ENCODE results near the gene LOXHD1.

LOXHD1 gene

DNA sequence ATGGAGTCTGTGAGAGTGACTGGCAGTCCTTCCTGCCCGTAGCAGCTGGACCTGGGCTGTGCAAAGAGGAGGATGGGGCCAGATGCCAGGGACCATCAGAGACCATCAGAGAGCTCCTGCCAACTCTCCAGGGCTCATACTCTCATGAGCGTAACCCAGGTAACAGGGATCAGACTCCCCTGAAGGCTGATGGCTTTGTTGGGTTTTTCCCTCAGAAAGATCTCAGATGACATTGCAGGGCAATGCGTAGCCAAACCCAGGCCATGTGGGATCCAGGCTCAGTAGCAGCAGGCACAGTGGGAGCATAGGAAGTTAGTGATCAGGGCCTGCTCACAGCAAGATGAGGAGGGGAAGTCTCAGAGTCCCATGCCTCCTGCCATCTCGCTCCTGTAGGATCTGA, 218.0 kb downstream of the LOXHD1 start:
- no peak for DNase-seq

DNA sequence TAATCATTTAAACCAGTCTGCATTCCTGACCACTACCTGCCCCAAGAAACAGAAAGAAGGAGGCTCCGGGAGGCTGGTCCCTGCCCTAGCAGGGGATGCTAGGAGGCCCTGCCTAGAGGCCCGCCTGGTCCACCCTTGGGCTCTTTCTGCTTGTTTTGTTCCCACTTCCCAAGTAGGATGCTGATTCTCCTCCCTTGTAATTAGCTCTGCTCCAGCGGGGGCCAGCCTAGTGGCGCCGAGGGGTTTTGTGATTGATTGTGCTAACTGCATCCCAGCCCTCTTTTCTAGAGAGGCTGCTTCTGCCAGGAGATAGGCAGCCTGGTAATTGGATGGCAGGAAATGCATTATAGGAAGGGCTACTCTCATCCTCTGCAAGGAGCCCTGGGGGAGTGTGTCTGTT, 220.0 kb downstream of the LOXHD1 start:
- no peak for DNase-seq

DNA sequence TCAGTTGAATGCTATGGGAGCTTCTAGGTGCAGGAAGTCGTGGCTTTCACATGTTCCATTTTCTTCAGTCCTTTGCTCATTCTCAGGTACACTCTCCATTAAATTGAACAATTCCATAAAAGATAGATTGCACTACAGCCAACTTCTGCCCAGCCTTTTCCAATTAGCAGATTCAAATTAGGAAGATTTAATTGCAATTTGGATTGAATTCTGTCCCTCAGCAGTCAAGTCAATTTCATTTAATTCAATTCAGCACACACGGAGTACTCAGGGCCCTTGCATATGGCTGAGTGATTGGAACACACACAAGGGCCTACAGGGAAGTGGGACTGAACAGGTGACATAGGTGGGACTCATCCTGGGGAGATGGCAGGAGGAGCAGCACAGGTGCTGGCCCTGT, 220.4 kb downstream of the LOXHD1 start:
- DNase-seq, result no peak

DNA sequence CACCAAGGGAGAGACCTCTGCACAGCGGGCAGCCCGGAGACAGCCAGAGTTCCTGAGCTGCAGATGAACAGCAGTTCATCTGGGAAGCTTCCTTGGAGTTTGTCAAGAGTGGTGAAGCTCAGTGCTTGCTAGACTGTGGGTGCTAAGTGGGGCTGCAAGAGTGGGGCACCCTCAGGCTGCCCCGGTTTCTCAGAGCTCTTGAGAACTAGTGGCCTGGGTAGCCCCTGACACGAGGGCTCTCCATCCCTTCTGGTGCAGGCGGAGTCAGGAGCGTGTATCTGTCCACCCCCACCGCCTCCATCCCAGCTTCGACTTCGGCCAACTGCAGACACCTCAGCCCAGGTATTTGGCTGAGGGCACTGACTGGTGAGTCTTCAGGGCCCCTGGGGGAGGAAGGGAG, 222.0 kb downstream of the LOXHD1 start:
- DNase-seq, result no peak

DNA sequence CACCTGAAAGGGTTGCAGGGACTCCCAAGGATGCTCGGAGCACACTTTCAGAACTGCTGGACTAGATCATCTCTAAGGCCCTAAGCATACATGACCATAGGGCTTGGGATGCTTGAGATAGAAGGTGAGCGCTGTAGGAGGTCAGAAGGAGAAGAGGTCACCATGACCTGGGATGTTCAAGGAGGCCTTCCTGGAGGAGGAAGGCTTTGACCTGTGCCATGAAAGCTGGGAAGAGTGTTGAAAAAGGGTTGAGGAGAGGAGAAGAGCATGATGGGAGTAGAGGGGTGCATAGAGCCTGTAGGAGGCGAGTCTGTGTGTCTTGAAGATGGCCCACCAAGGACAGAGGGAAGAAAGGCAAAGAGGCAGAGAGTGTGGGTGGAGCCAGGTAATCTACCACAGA, 222.4 kb downstream of the LOXHD1 start:
- DNase-seq, result no peak

DNA sequence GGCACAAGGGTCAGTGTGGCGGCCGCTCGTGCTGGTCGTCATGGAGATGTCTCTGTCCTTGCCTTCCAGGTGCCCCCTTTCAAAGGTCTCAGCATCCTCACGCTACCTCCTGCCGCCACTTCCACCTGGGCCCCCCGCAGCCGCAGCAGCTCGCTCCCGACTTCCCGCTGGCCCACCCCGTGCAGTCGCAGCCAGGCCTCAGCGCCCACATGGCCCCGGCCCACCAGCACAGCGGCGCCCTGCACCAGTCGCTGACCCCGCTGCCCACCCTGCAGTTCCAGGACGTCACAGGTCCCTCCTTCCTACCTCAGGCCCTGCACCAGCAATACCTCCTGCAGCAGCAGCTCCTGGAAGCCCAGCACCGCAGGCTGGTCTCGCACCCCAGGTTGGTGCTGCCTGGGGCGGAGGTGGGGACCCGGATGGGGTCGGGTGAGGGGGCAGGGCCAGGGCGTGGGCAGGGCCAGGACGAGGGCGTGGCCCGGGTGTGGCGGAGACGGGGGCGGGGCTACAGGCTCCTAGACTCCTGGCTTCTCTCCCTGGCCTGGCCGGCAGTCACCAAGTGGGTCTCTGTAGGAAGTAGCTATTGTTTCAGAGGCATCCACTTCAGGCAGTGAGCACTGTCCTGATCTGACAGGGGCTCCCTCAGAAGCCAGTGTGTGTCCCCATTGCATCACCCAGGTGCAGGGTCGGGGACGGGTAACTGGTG, 223.7 kb downstream of the LOXHD1 start:
- no peak for DNase-seq

DNA sequence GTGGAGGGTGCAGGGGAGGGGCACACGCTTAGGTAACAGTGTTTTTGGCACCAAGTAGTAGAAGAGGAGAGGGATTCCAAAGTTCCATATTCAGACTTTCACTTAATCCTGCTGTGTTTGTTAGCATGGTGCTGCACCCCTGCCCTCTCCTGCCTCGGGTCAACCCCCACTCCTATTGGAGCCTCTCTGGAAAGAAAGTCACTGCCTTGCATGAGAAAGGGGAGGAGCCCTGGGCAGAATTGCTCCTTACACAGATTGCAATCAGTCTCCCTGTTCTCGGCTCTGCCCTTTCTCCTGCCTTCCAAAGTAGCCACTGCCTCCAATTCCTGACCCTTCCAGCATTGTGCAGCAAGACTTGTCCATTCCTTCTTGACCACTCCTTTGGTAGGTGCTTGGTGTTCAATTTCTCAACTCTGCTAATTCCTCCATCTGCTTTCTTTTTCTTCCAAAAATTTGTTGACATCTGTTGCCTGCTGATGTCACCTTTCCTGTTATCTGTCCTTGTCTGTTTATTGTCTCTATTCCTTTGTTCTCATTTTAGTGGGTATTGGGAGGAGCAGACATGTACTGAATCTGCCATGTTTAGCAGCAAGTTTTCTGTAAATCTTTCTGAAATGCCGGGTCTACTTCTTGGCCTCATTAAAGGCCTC, 225.4 kb downstream of the LOXHD1 start:
- no peak for DNase-seq

DNA sequence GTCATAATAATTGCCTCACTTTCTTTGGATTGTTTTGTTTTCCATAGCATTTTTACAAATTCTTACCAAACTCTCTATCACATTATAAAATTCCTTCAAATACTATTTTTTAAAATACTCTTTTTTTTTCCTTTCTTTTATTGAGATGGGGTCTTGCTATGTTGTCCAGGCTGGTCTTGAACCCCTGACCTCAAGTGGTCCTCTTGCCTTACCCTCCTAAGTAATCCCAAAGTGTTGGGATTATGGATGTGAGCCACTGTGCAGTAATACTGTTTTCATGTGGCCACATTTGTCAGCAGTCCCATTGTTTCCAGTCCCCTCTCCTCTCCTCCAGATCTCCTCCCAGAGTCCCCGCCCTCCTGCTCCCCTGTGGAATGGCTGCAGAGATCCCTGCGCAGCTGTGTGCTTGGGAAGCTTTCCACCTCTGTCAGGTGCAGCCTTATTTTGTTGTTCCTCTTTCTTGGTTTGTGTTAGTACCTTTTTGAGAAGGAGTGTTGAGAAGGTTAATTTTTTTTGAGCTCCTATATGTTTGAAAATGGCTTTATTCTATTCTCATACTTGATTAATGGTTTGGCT, 227.3 kb downstream of the LOXHD1 start:
- DNase-seq, result no peak

DNA sequence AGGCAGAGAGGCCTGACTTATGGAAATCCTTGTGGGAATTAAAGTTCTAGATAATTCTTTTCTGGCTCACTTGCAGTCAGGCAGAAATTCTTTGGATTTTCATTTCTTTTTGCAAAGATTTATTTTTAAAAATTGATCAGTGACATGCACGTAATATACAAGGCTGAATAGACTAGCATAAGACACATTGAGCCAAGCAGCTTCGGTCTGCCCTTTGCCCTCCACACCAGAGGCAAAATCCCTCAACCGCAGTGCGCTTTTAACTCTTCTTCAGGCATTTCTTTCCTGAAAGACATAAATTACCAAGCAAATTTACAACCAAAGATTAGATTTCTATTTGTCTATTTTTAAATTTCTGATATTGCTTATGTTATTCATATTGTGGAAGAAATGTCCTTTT, 227.9 kb downstream of the LOXHD1 start:
- no peak for DNase-seq

DNA sequence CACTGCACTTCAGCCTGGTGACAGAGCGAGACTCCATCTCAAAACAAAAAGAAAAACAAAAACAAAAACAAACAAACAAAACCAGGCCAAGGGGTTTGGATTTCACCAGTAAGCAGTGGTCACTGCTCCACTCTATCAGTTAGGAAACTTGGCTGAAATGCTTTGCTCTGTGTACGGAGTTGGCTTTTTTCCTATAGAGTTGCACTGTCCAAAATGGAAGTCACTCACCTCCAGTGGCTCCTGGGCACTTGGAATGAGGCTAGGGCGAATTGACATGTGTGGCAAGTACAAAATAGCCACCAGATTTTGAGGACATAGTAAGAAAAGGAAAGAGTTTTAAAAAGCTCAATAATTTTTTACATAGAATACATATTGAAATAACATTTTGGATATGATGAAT, 228.7 kb downstream of the LOXHD1 start:
- no peak for DNase-seq

DNA sequence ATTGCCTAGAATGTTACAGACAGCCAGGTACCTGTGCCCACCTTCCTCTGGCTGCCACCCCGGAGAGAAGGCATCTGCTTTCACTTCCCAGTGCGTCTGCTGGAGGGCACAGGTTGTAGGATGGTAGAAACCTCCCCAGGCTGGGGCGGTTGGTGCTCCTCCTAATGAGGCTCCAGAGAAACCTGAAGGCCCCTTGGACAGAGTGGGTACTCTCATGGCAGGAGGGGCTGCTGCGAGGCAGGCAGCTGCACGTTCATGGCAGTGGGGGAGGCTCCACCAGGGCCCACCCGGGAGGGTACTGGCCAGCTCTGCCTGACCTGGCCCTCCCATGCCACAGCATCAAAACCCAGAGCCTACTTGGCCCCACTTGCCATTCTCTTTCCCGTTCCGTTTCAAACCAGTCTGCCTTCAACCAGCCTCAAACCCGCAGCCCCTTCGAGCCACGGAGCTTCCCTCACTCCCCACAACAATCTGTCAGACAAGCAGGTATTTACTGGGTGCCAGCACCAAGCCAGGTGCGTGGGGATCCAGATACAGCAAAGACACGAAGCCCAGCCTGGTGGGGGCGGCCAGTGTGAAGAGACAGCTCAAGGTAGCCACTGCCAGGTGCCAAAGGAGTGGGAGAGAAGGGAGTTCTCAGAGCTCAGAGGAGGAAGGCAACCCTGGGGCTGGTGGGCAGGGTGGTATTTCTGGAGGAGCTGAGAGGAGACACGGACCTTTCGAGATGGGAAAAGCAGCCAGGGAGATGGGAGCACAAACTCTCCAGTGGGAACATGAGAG, 229.6 kb downstream of the LOXHD1 start:
- no peak for DNase-seq
